DOHH2 (cell line): Measurements from ENCODE around the gene ITGB1BP2.
"Not testable (repeated sequence)": the region's sequence is repeated elsewhere in the genome, so short reads cannot be mapped to it uniquely, and the experiment has no call there.

ENCODE experiments used
- H3F3A ChIP-seq: fragments of 200-600 bp; sonication (generic), shearing (Covaris generic); 2 replicates; pipeline ENCODE4 v1.6.0; 2016; ENCODE audit warnings: antibody characterized with exemption, mild to moderate bottlenecking; ENCODE audit not compliant: control insufficient read depth, insufficient read depth
- H3K27ac ChIP-seq: fragments of 200-600 bp; sonication (generic); 2 replicates; pipeline ENCODE4 v1.5.1; 2014; ENCODE audit warnings: low read depth, mild to moderate bottlenecking, low read length, moderate library complexity
- H3K27me3 ChIP-seq: fragments of 200-600 bp; sonication (generic); 2 replicates; pipeline ENCODE4 v1.6.1; 2014; ENCODE audit warnings: mild to moderate bottlenecking, low read length, mixed read lengths; ENCODE audit not compliant: control insufficient read depth
- H3K36me3 ChIP-seq: fragments of 200-600 bp; sonication (generic); 2 replicates; pipeline ENCODE4 v1.6.1; 2014; ENCODE audit warnings: mild to moderate bottlenecking, low read length, moderate library complexity, mixed read lengths; ENCODE audit not compliant: control insufficient read depth
- H3K4me1 ChIP-seq: fragments of 200-600 bp; sonication (generic); 2 replicates; pipeline ENCODE4 v1.6.1; 2014; ENCODE audit warnings: mild to moderate bottlenecking, low read length, mixed read lengths; ENCODE audit not compliant: control insufficient read depth
- H3K4me2 ChIP-seq: fragments of 200-600 bp; sonication (generic); 2 replicates; pipeline ENCODE4 v1.6.0; 2014; ENCODE audit warnings: mild to moderate bottlenecking, low read length, moderate library complexity
- H3K4me3 ChIP-seq: fragments of 200-600 bp; sonication (generic); 2 replicates; pipeline ENCODE4 v1.5.1; 2014; ENCODE audit warnings: mild to moderate bottlenecking, low read length, mixed read lengths
- H3K79me2 ChIP-seq: fragments of 200-600 bp; sonication (generic); 2 replicates; pipeline ENCODE4 v1.6.1; 2014; ENCODE audit warnings: mild to moderate bottlenecking, low read length, mixed read lengths; ENCODE audit not compliant: control insufficient read depth
- H3K9me2 ChIP-seq: fragments of 200-600 bp; sonication (generic); replicated peaks from 2 replicates; pipeline ENCODE4 v1.6.1; 2014; ENCODE audit warnings: mild to moderate bottlenecking, low read length, mixed read lengths; ENCODE audit not compliant: control insufficient read depth
- H3K9me3 ChIP-seq: fragments of 200-600 bp; sonication (generic); 2 replicates; pipeline ENCODE4 v1.6.1; 2014; ENCODE audit warnings: antibody characterized with exemption, low read length, mixed read lengths; ENCODE audit not compliant: control insufficient read depth, insufficient read depth
- H4K20me1 ChIP-seq: fragments of 200-600 bp; sonication (generic); 2 replicates; pipeline ENCODE4 v1.6.0; 2014; ENCODE audit warnings: low read depth, mild to moderate bottlenecking, antibody characterized with exemption, low read length, moderate library complexity; ENCODE audit not compliant: control insufficient read depth, insufficient read depth
- EZH2phosphoT487 ChIP-seq: fragments of 200-600 bp; sonication (generic); IDR thresholded peaks from 2 replicates; pipeline ENCODE4 v1.6.1; 2017; ENCODE audit warnings: borderline replicate concordance, mild to moderate bottlenecking, antibody characterized with exemption, low read length, moderate library complexity, mixed read lengths
- TF ChIP-seq, protein P1 (sequence below): fragments of 200-600 bp; sonication (generic); IDR thresholded peaks from one replicate; pipeline ENCODE4 v1.5.1; 2014; ENCODE audit warnings: antibody characterized with exemption, mild to moderate bottlenecking, low read depth, low read length; ENCODE audit not compliant: poor library complexity, severe bottlenecking

Gene ITGB1BP2

DNA sequence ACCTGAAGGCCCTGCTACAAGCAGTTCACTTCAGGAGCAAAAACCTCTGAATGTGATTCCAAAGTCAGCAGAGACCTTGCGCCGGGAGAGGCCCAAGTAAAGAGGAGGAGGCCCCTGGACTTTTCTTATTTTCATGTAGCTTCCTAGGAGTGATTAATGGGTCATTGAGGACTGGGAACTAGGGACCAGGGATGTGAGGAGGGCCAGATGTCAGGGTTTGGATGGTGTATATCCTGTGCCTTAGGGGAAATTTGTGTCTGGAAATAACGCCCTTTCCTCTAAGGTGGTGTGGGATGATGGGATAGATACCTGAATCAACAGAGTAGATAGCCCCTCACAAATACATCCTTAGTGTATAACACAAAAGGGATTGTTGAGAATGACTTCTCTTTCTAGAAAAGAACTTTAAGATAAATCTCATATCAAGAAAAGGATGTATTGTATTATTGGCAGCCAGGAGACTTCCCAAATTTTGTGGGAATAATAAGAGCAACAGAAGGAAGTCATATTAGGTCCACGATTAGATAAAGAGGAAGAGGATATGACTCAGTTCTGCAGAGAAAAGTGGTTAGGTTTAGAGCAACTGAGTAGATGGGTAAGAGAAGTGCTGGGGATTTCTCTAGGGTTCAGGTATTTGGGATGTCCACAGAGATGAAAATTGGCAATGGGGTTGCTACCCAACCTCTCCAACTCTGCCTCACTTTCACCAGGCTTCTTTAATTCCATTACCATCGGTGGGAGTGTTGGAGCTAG is 1.1 kb downstream of the ITGB1BP2 start:
- Histone ChIP-seq H3K9me2 (no peaks in the 10 kb centered on the region), H3K4me2 (no peak overlapping the region), H3K36me3 (peaks cover 67% of the 10 kb centered on the region), H4K20me1 (no peaks in the 10 kb centered on the region), H3K9me3 (no peaks in the 10 kb centered on the region), H3K4me1 (no peaks in the 10 kb centered on the region), H3K27ac (no peak overlapping the region), H3K4me3 (no peak overlapping the region), H3K79me2 (no peaks in the 10 kb centered on the region), H3F3A (0 out of 2 replicates have a peak, but pooled peaks cover 3% of the 10 kb centered on the region), H3K27me3 (no peaks in the 10 kb centered on the region)
- TF ChIP-seq, protein P1, sequence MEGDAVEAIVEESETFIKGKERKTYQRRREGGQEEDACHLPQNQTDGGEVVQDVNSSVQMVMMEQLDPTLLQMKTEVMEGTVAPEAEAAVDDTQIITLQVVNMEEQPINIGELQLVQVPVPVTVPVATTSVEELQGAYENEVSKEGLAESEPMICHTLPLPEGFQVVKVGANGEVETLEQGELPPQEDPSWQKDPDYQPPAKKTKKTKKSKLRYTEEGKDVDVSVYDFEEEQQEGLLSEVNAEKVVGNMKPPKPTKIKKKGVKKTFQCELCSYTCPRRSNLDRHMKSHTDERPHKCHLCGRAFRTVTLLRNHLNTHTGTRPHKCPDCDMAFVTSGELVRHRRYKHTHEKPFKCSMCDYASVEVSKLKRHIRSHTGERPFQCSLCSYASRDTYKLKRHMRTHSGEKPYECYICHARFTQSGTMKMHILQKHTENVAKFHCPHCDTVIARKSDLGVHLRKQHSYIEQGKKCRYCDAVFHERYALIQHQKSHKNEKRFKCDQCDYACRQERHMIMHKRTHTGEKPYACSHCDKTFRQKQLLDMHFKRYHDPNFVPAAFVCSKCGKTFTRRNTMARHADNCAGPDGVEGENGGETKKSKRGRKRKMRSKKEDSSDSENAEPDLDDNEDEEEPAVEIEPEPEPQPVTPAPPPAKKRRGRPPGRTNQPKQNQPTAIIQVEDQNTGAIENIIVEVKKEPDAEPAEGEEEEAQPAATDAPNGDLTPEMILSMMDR = no peak
- TF ChIP-seq EZH2phosphoT487 = no peak

DNA sequence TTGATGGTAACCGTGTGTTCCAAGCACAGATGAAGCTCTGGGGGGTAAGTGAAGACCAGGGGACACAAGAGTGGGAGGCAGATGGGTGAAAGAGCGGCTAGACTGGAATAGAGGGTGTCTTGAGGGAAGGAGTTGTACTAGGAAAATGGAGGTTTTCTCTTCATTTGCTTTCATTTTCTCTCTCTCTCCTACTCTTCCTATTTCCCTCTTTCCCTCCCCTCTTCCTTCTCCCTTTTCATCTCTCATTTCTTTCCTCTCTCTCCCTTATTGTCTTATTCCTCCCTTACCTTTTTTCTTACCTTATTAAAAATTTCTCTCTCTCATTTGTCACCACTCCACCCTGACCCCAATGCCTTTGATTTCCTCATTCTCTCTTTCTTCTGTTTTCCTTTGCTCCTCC is 3.0 kb downstream of the ITGB1BP2 start:
- H3F3A ChIP-seq = no peaks in the 10 kb centered on the region
- no peaks in the 10 kb centered on the region for H3K79me2 ChIP-seq
- H3K36me3 ChIP-seq = peaks cover 50% of the 10 kb centered on the region
- no peak overlapping the region for H3K4me3 ChIP-seq
- no peaks in the 10 kb centered on the region for H3K27me3 ChIP-seq
- no peaks in the 10 kb centered on the region for H3K9me3 ChIP-seq
- H3K9me2 ChIP-seq = no peaks in the 10 kb centered on the region
- H3K4me2 ChIP-seq = no peak overlapping the region
- no peaks in the 10 kb centered on the region for H4K20me1 ChIP-seq
- TF ChIP-seq, protein P1 = no peak
- no peak for TF ChIP-seq EZH2phosphoT487
- H3K27ac ChIP-seq = no peak overlapping the region
- H3K4me1 ChIP-seq = no peaks in the 10 kb centered on the region

DNA sequence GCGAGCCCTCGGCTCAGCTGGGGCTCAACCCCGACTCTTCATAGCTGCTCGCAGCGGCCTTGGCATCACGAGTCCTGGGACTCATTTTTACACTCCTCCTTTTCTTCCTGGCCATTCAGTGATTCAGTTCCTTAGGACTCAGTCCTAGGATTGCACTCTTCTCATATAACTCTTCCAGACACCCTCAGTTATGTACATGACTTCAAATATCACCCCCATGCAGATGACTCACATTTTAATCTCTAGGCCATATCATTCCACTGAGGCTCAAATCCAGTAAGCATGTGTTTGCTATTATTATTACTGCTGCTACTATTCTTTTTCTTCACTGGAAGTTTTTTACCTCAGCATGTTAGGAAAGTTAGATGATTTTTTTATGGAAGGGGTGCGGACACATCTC is 14.4 kb downstream of the ITGB1BP2 start:
- H3K27ac ChIP-seq = no peak overlapping the region
- H3K36me3 ChIP-seq = no peaks in the 10 kb centered on the region
- no peaks in the 10 kb centered on the region for H3K9me2 ChIP-seq
- H3K79me2 ChIP-seq = no peaks in the 10 kb centered on the region
- no peak overlapping the region for H3K4me2 ChIP-seq
- H4K20me1 ChIP-seq = no peaks in the 10 kb centered on the region
- H3F3A ChIP-seq = no peaks in the 10 kb centered on the region
- H3K4me1 ChIP-seq = no peaks in the 10 kb centered on the region
- no peaks in the 10 kb centered on the region for H3K27me3 ChIP-seq
- TF ChIP-seq EZH2phosphoT487 = no peak
- TF ChIP-seq, protein P1 = no peak
- no peaks in the 10 kb centered on the region for H3K9me3 ChIP-seq
- no peak overlapping the region for H3K4me3 ChIP-seq

DNA sequence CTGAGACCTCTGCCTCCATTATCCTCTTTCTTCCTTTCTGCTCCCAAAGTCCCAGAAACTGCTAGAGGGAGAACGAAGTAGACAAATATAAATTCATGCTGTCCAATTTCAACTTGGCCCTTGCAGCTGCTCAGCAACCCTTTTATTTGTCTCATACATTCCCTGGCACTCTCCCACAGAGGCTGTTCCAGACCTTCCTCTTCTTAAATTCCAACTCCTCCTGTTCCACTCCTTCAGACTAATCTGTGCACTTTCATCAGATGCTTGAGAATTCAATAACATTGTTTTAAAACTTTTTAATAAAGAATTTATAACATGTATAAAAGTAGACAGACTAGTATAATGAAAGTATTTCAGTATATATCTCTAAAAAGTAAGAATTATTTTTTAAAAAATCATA is 15.4 kb downstream of the ITGB1BP2 start:
- H4K20me1 ChIP-seq, H3K9me2 ChIP-seq, H3K4me3 ChIP-seq, H3K4me2 ChIP-seq, H3K4me1 ChIP-seq, H3K79me2 ChIP-seq, H3K9me3 ChIP-seq, H3F3A ChIP-seq, H3K27ac ChIP-seq, H3K36me3 ChIP-seq, H3K27me3 ChIP-seq: not testable (repeated sequence)
